Neural cell (in vitro differentiated cells): ENCODE data around the gene ZNF324B. TPM values are rescaled to one million over a fixed set of nuclear protein-coding genes. Genes with fewer than 3 reads are reported as not detected.
"Not testable (repeated sequence)": the region's sequence is repeated elsewhere in the genome, so short reads cannot be mapped to it uniquely, and the experiment has no call there.

Experiments
- H2AFZ ChIP-seq: fragments of 200-600, 300-800 bp; sonication (generic), shearing (Covaris generic); 2 replicates; pipeline ENCODE4 v1.6.0; 2014; ENCODE audit warnings: low read depth, mild to moderate bottlenecking, antibody characterized with exemption, low read length, moderate library complexity
- H3F3A ChIP-seq: fragments of 200-600 bp; shearing (Covaris generic); 2 replicates; pipeline ENCODE4 v1.6.1; 2016; ENCODE audit warnings: mild to moderate bottlenecking, moderate library complexity, mixed read lengths, antibody characterized with exemption, low read length; ENCODE audit not compliant: insufficient read depth, poor library complexity, severe bottlenecking
- H3K27ac ChIP-seq: fragments of 200-600, 300-800 bp; sonication (generic), shearing (Covaris generic); 2 replicates; pipeline ENCODE4 v1.5.1; 2014; ENCODE audit warnings: mild to moderate bottlenecking, low read length, moderate library complexity
- H3K27me3 ChIP-seq: fragments of 300-800, 200-600 bp; sonication (generic), shearing (Covaris generic); 2 replicates; pipeline ENCODE4 v1.6.0; 2014; ENCODE audit warnings: mild to moderate bottlenecking, low read depth, low read length, moderate library complexity; ENCODE audit not compliant: insufficient read depth
- H3K36me3 ChIP-seq: fragments of 300-800, 200-600 bp; sonication (generic), shearing (Covaris generic); 2 replicates; pipeline ENCODE4 v1.5.1; 2014; ENCODE audit warnings: mild to moderate bottlenecking, antibody characterized with exemption, low read length, moderate library complexity; ENCODE audit not compliant: insufficient read depth
- H3K4me2 ChIP-seq: fragments of 300-800, 200-600 bp; sonication (generic), shearing (Covaris generic); 2 replicates; pipeline ENCODE4 v1.6.0; 2014; ENCODE audit warnings: mild to moderate bottlenecking, low read length
- H3K4me3 ChIP-seq: fragments of 300-800, 200-600 bp; sonication (generic), shearing (Covaris generic); 2 replicates; pipeline ENCODE4 v1.5.1; 2014; ENCODE audit warnings: mild to moderate bottlenecking, low read length, moderate library complexity
- H3K79me2 ChIP-seq: fragments of 200-600 bp; shearing (Covaris generic); replicated peaks from 2 replicates; pipeline ENCODE4 v1.6.0; 2014; ENCODE audit warnings: mild to moderate bottlenecking, low read length, moderate library complexity; ENCODE audit not compliant: insufficient read depth
- H3K9ac ChIP-seq: fragments of 300-800, 200-600 bp; sonication (generic), shearing (Covaris generic); 2 replicates; pipeline ENCODE4 v1.6.1; 2016; ENCODE audit warnings: mild to moderate bottlenecking, low read length, mixed read lengths
- H3K9me2 ChIP-seq: fragments of 200-600 bp; shearing (Covaris generic); 2 replicates; pipeline ENCODE4 v1.6.1; 2016; ENCODE audit warnings: mild to moderate bottlenecking, low read length, mixed read lengths; ENCODE audit not compliant: insufficient read depth
- H3K9me3 ChIP-seq: fragments of 200-600, 300-800 bp; sonication (generic), shearing (Covaris generic); 2 replicates; pipeline ENCODE4 v1.6.1; 2016; ENCODE audit warnings: mild to moderate bottlenecking, mixed run types, low read length, moderate library complexity, mixed read lengths
- H4K20me1 ChIP-seq: fragments of 200-600 bp; shearing (Covaris generic); 2 replicates; pipeline ENCODE4 v1.6.1; 2016; ENCODE audit warnings: mild to moderate bottlenecking, mixed run types; ENCODE audit not compliant: insufficient read depth
- CTCF ChIP-seq: fragments of 450-650 bp; IDR thresholded peaks from 2 replicates; pipeline ENCODE4 v1.5.1; 2014; ENCODE audit warnings: antibody characterized with exemption, mild to moderate bottlenecking, moderate library complexity; ENCODE audit not compliant: poor library complexity, severe bottlenecking
- EP300 ChIP-seq: fragments of 450-650 bp; conservative IDR thresholded peaks from 2 replicates; pipeline ENCODE4 v1.6.1; 2014; ENCODE audit warnings: antibody characterized with exemption, mild to moderate bottlenecking, moderate library complexity; ENCODE audit not compliant: poor library complexity, severe bottlenecking
- EZH2 ChIP-seq: fragments of 200-600, 300-800 bp; shearing (Covaris generic), sonication (generic); IDR thresholded peaks from 2 replicates; pipeline ENCODE4 v1.6.1; 2014; ENCODE audit warnings: antibody characterized with exemption, low read length, borderline replicate concordance, mild to moderate bottlenecking; ENCODE audit not compliant: insufficient read depth, poor library complexity, severe bottlenecking
- MXI1 ChIP-seq: fragments of 450-650 bp; conservative IDR thresholded peaks from 2 replicates; pipeline ENCODE4 v1.6.1; 2014; ENCODE audit warnings: antibody characterized with exemption, mild to moderate bottlenecking; ENCODE audit not compliant: poor library complexity, severe bottlenecking
- POLR2AphosphoS5 ChIP-seq: IDR thresholded peaks from 2 replicates; pipeline ENCODE4 v1.6.1; 2012
- RAD21 ChIP-seq: fragments of 450-650 bp; conservative IDR thresholded peaks from 2 replicates; pipeline ENCODE4 v1.6.1; 2014; ENCODE audit warnings: antibody characterized with exemption, mild to moderate bottlenecking, moderate library complexity
- REST ChIP-seq: IDR thresholded peaks from 2 replicates; pipeline ENCODE4 v1.6.1; 2012; ENCODE audit warnings: borderline replicate concordance
- SMC3 ChIP-seq: fragments of 450-650 bp; conservative IDR thresholded peaks from 2 replicates; pipeline ENCODE4 v1.6.1; 2014; ENCODE audit warnings: antibody characterized with exemption, mild to moderate bottlenecking, moderate library complexity; ENCODE audit not compliant: poor library complexity
- TAF1 ChIP-seq: IDR thresholded peaks from 2 replicates; pipeline ENCODE4 v1.6.1; 2012; ENCODE audit warnings: low read depth
- polyA plus RNA-seq: library from polyadenylated mRNA; depleted of rRNA; stranded (reverse); fragments of >200 nt; gene quantifications from 2 replicates; pipeline ENCODE4 v1.2.3, GENCODE V29; 2014

Gene ZNF324B
- polyA plus RNA-seq, 1 donor from 2014 or later = 10.4 TPM

GRCh38 chr19:58448860-58449259, 2.6 kb upstream of the ZNF324B start:
- H3K79me2 ChIP-seq, H3K27ac ChIP-seq, H3K4me2 ChIP-seq, H3F3A ChIP-seq, H3K9ac ChIP-seq, H3K9me2 ChIP-seq, H3K27me3 ChIP-seq, H3K36me3 ChIP-seq, H4K20me1 ChIP-seq, H3K4me3 ChIP-seq, H3K9me3 ChIP-seq, H2AFZ ChIP-seq: not testable (repeated sequence)

GRCh38 chr19:58449980-58450379, 1.4 kb upstream of the ZNF324B start:
- not testable (repeated sequence) for H3K27me3 ChIP-seq, H3K79me2 ChIP-seq, H3K9me2 ChIP-seq, H3K9me3 ChIP-seq, H3K4me2 ChIP-seq, H2AFZ ChIP-seq, H3K27ac ChIP-seq, H3K4me3 ChIP-seq, H3K36me3 ChIP-seq, H4K20me1 ChIP-seq, H3F3A ChIP-seq, H3K9ac ChIP-seq

- Histone ChIP-seq H3K9me3 (no peaks in the 10 kb centered on the region), H3K9me2 (no peaks in the 10 kb centered on the region), H3K9ac (peak overlapping the region; percentile 70), H2AFZ (peak overlapping the region; percentile 31), H3K36me3 (no peaks in the 10 kb centered on the region), H3K4me3 (peak overlapping the region; percentile 98), H3K79me2 (no peaks in the 10 kb centered on the region), H3K27ac (peak overlapping the region; percentile 51), H3K27me3 (no peaks in the 10 kb centered on the region), H4K20me1 (no peaks in the 10 kb centered on the region), H3K4me2 (peak overlapping the region; percentile 52), H3F3A (no peaks in the 10 kb centered on the region)
- TF ChIP-seq CTCF = no peak
- no peak for TF ChIP-seq POLR2AphosphoS5
- TF ChIP-seq RAD21 = no peak
- no peak for TF ChIP-seq REST
- TF ChIP-seq EP300 = no peak
- no peak for TF ChIP-seq EZH2
- TF ChIP-seq SMC3 = no peak
- no peak for TF ChIP-seq TAF1
- TF ChIP-seq MXI1 = no peak
Measured at GRCh38 chr19:58450856-58451357, 515 bp upstream of the ZNF324B start.
